Colonic mucosa (tissue), 4 donors: ENCODE measurements around the gene UNC119B. TPM values are rescaled to one million over a fixed set of nuclear protein-coding genes. Genes with fewer than 3 reads are reported as not detected.

Experiments used
- DNase-seq: peaks from one replicate; pipeline ENCODE4 v3.0.0-alpha.2; 2020
- H3K27ac ChIP-seq: fragments of 200-600 bp; one replicate; pipeline ENCODE4 v1.8.0; 2021
- H3K27me3 ChIP-seq: fragments of 200-600 bp; one replicate; pipeline ENCODE4 v1.8.0; 2021
- H3K36me3 ChIP-seq: fragments of 200-600 bp; one replicate; pipeline ENCODE4 v1.8.0; 2021
- H3K4me1 ChIP-seq: fragments of 200-600 bp; one replicate; pipeline ENCODE4 v1.8.0; 2021; ENCODE audit warnings: mild to moderate bottlenecking
- H3K4me3 ChIP-seq: fragments of 200-600 bp; one replicate; pipeline ENCODE4 v1.8.0; 2021
- H3K9ac ChIP-seq, 2 donors: one replicate each; pipeline ENCODE4 v1.7.0; 2013; ENCODE audit warnings: control low read depth in 2 of 2, low read depth in 2 of 2, low read length in 2 of 2
- H3K9me3 ChIP-seq: fragments of 200-600 bp; one replicate; pipeline ENCODE4 v1.8.0; 2021
- intact Hi-C: fragments of 100-400 bp; cut with DNase I; formaldehyde crosslinking; loops from one replicate; pipeline ENCODE4 v1.14.1; 2022
- total RNA-seq, 2 donors: library from RNA; stranded (reverse); fragmentation: NEBNext Ultra II Directional in 1 of 2; extraction: Animal tissue kit (Norgen Biotek cat#: 25700) in 1 of 2; gene quantifications; one replicate each; pipeline ENCODE4 v1.2.1, GENCODE V29; 2021
- TF ChIP-seq, protein P1 (sequence below): fragments of 200-600 bp; IDR thresholded peaks from one replicate; pipeline ENCODE4 v1.8.0; 2022; ENCODE audit warnings: antibody characterized with exemption, mild to moderate bottlenecking
- donor health status: healthy.
- donor health status: DM: no; HTN: no; CAD: no.
- donor health status: DM: no; HTN: no; CAD: no.

Gene UNC119B
- total RNA-seq, 2 donors from 2014 or later: 22.7 to 28.3 TPM

- no peak for DNase-seq
- TF ChIP-seq, protein P1, sequence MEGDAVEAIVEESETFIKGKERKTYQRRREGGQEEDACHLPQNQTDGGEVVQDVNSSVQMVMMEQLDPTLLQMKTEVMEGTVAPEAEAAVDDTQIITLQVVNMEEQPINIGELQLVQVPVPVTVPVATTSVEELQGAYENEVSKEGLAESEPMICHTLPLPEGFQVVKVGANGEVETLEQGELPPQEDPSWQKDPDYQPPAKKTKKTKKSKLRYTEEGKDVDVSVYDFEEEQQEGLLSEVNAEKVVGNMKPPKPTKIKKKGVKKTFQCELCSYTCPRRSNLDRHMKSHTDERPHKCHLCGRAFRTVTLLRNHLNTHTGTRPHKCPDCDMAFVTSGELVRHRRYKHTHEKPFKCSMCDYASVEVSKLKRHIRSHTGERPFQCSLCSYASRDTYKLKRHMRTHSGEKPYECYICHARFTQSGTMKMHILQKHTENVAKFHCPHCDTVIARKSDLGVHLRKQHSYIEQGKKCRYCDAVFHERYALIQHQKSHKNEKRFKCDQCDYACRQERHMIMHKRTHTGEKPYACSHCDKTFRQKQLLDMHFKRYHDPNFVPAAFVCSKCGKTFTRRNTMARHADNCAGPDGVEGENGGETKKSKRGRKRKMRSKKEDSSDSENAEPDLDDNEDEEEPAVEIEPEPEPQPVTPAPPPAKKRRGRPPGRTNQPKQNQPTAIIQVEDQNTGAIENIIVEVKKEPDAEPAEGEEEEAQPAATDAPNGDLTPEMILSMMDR: no peak
- intact Hi-C loops: no loop called here
Measured at GRCh38 chr12:120751389-120751788, 41.1 kb downstream of the UNC119B start.

GRCh38 chr12:120754792-120755191, 44.5 kb downstream of the UNC119B start:
- Histone ChIP-seq H3K4me3 (no peak overlapping the region), H3K27me3 (no peaks in the 10 kb centered on the region), H3K9ac (no peak overlapping the region), H3K9me3 (no peaks in the 10 kb centered on the region), H3K36me3 (no peaks in the 10 kb centered on the region), H3K4me1 (no peaks in the 10 kb centered on the region), H3K27ac (no peak overlapping the region)
- TF ChIP-seq, protein P1: no peak
- no peak for DNase-seq
- intact Hi-C loops: no loop called here

More at GRCh38 chr12:120751389-120751788, 41.1 kb downstream of the UNC119B start:
- Histone ChIP-seq H3K4me1 (no peaks in the 10 kb centered on the region), H3K27ac (no peak overlapping the region), H3K36me3 (no peaks in the 10 kb centered on the region), H3K4me3 (no peak overlapping the region), H3K9me3 (no peaks in the 10 kb centered on the region), H3K27me3 (no peaks in the 10 kb centered on the region), H3K9ac (no peak overlapping the region)

DNA sequence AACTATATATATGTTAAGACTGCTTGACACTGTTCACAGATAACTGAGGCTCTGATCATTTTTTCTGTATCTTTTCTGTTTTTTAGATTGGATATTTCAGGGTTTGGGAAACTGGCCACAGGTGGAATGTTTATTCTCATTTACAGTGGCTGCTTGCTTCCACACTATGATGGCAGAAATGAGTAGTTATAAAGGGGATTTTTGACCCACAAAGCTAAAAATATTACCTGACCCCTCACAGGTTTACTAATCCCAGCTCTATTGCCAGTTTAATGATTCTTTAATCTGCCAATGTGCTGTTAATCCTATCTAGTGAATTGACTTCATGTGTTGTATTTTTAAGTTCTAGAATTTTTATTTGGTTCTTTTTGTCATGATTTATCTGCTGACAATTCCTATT, 45.0 kb downstream of the UNC119B start:
- H3K4me1 ChIP-seq: no peaks in the 10 kb centered on the region
- DNase-seq: no peak
- intact Hi-C loops: no loop called here
- no peak overlapping the region for H3K27ac ChIP-seq
- no peak overlapping the region for H3K4me3 ChIP-seq
- TF ChIP-seq, protein P1: no peak
- no peaks in the 10 kb centered on the region for H3K27me3 ChIP-seq
- H3K36me3 ChIP-seq: no peaks in the 10 kb centered on the region
- H3K9me3 ChIP-seq: no peaks in the 10 kb centered on the region
- no peak overlapping the region for H3K9ac ChIP-seq

DNA sequence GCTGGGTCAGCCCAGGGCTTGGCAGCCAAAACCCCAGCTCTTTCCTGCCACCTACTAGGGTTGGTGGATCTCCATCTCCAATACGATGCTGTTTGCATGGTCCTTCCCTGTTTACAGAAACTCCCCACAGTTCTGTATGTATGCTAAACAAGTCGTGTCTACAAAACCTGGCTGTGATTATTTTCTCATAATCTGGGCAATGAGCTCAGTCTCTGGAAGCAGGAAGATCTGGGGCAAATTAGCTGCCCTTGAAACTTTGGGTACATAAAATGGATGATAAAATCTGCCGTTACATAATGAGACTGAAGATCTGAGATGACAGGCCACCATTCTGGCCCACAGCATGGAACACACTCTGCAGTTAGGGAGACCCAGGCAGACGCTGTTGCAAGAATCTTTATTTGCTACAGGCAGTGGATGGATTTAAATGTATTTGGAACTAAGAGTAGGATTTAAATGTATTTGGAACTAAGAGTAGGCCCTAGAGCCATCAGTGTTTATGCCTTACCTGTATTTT, 47.0 kb downstream of the UNC119B start:
- Histone ChIP-seq H3K9me3 (no peaks in the 10 kb centered on the region), H3K27ac (no peak overlapping the region), H3K27me3 (no peaks in the 10 kb centered on the region), H3K4me1 (no peaks in the 10 kb centered on the region), H3K9ac (no peak overlapping the region), H3K4me3 (no peak overlapping the region), H3K36me3 (no peaks in the 10 kb centered on the region)
- intact Hi-C loops: no loop called here
- TF ChIP-seq, protein P1: no peak
- DNase-seq: no peak

GRCh38 chr12:120757949-120758348, 47.7 kb downstream of the UNC119B start:
- no peaks in the 10 kb centered on the region for H3K27me3 ChIP-seq
- H3K9me3 ChIP-seq: no peaks in the 10 kb centered on the region
- H3K4me3 ChIP-seq: no peak overlapping the region
- DNase-seq: no peak
- no peaks in the 10 kb centered on the region for H3K36me3 ChIP-seq
- no peak overlapping the region for H3K9ac ChIP-seq
- TF ChIP-seq, protein P1: no peak
- H3K4me1 ChIP-seq: no peaks in the 10 kb centered on the region
- no peak overlapping the region for H3K27ac ChIP-seq
- intact Hi-C loops: no loop called here
